Activated CD4-positive, alpha-beta T cell treated with anti-CD3 and anti-CD28 coated beads, Interleukin-2, amount 50 U/mL, for 16 hours (primary cell): Measurements from ENCODE around the gene ONECUT3.

Experiments
- DNase-seq: peaks from one replicate; pipeline ENCODE4 v3.0.0-alpha.2; 2020

Gene ONECUT3

GRCh38 chr19:1817553-1818179, 64.4 kb downstream of the ONECUT3 start:
- no peak for DNase-seq

DNA sequence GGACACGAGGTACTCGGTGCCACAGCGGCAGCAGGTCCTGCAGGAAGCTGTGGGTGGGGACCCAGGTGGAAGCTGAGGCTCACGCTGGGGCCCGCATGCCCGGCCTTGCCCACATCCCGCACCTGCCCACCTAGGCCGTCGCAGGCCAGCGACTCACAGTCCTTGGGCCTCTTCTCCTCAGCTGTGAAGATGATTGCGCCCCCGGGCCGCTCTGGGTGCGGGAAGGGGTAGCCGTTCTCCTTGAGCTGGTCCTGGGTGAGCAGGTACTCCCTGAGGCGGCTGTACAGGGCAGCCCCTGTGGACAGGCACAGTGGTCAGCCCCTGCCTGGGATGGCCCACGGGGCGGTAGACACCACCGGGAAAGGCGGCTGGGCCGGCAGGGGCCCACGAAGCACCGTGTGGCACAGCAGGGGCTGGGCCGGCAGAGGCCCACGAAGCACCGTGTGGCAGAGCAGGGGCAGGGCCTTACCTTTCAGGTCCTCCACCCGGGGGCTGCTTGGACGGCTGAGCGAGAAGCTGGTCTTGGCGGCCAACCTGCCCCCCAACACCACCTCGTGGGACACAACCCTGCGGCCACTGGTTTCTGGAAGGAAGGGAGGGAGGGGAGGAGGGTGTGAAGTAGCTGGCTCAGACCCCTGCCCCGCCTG, 65.4 kb downstream of the ONECUT3 start:
- no peak for DNase-seq

DNA sequence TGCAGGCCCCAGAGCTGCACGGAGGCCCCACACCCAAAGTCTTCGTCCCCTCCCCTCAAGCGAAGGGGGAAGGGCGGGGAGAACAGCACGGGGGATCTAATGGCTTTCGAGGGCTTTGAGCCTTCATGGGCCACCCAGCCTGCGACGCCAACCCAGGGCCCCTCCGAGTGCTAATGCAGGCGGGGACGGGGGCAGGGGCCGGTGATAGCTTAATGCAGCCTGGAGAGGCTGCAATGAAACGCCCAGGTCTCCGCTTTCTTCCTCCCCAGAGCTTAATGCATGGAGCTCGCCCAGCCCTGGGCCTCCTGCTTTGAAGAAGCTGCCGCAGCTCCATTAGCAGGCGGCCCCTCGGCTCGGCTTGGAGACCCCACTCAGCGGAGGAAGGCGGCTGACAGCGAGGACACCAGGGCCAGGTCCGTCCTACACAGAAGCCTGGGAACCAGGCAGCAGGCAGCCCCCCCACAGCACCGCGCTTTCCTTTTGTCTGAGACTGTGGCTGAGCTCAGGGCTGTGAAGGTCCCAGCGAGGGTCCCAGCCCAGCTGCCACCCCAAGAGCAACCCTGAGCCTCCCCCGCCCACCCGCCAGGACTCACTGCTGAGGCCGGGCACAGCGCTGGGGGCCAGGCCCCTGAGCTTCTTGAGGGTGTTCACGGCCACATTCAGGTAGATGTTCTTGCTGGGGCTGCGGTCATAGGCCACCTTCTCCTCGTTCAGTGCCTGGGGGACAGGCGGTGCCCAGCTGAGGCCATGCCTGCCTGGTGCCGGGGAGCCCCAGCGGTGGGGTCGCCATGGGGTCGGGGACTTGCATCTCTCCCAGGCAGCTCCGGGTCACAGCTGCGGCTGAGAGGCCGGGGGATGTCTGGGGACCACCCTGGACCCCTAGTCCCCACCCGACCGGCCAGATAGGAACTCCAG, 66.3 kb downstream of the ONECUT3 start:
- no peak for DNase-seq

DNA sequence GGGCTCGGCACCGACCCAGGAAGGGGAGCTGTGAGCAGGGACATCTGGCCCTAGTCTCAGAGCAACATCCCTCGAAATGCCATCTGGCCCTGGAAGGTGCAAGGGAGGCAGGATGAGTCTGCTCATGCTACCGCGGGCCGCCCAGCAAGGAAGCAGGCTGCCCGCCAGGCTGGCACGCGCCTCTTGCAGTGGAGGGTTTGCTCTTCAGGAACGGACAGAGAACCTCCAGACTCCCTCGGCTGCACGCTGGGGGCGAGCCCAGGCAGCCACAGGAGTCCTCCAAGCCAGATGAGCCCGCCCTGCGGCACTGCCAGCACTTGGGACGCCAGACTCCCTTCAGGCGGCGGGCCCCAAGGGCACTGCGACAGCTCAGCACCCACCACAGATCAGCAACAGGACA, 68.9 kb downstream of the ONECUT3 start:
- DNase-seq: no peak

GRCh38 chr19:1823020-1823419, 69.7 kb downstream of the ONECUT3 start:
- no peak for DNase-seq

DNA sequence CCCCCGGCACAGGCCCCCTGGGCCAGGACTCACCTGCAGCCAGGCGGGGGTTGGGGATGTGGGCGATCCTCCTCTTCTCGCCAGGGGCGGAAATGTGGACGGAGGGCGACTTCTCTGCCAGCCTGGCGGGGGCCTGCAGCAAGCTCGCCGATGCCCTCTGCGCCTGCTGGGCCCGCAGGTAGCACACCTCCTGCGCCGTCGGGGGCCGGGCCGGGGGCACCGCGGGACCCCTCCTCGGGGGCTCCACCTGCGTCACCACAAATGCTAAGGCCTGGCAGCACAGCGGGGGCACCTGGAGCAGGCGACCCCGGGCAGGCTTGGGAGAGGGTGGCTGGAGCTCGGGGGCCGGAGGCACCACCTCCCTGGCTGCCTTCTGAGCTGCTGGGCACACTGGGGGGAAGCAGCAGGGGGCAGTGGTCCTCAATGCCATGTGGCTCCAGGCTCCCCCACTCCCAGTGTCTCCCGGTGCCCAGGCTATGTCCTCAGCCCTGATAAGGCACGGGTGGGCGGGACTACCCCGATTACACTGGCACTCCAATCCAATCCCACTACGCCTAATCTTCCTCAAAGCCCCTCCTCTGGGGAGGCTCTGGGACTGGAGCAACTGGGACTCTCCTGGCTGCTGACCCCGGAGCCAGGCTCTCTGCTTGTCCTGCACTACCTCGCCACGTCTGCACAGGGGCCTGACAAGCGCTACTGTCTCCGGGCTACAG, 70.4 kb downstream of the ONECUT3 start:
- no peak for DNase-seq

GRCh38 chr19:1824252-1824622, 70.9 kb downstream of the ONECUT3 start:
- no peak for DNase-seq

GRCh38 chr19:1825909-1826556, 72.7 kb downstream of the ONECUT3 start:
- peak; percentile 77 for DNase-seq

DNA sequence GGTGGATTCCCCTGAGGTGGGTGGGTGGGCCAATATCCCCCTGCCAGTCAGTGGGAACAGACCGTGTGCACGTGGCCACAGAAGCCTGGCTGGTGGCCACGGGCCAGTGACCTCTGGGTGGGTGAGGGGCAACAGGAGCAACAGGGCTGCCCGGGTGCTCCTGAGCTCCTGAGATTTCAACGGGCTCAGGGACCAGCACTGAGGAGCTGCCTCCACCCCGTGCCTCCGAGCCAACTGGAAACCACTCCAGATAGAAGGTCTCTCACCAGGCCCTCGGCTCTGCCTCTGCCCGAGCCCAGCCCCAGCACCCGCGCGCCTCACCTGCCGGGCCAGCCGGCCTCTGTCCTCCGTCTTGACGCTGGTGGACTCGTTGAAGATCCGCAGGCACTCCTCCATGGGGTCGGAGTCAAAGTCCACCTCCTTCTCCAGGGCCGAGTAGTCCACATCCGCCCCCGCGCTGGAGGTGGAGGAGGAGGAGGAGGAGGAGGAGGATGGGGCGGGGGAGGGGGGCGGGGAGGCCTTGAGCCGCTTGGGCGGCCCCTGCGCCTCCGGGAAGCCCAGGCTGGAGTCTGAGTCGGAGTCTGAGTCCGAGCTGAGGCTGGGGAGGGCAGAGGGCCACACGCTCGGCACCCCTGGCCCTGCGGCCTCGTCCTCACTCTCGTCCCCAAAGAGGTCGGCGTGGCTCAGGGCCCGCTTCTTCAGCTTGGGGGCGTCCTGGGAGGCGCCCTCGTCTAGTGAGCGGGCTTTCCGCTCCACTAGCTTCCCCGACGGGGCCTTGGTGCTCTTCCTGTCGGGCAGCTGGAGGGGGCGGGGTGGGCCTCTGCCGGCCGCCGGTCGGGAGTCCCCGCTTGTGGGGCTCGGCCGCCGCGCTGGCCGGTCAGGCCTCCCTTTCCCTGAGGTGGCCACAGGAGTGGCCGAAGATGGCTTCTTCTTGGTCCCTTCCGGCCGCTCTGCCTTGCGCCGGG, 73.5 kb downstream of the ONECUT3 start:
- DNase-seq: no peak

GRCh38 chr19:1827566-1828278, 74.4 kb downstream of the ONECUT3 start:
- DNase-seq: no peak

DNA sequence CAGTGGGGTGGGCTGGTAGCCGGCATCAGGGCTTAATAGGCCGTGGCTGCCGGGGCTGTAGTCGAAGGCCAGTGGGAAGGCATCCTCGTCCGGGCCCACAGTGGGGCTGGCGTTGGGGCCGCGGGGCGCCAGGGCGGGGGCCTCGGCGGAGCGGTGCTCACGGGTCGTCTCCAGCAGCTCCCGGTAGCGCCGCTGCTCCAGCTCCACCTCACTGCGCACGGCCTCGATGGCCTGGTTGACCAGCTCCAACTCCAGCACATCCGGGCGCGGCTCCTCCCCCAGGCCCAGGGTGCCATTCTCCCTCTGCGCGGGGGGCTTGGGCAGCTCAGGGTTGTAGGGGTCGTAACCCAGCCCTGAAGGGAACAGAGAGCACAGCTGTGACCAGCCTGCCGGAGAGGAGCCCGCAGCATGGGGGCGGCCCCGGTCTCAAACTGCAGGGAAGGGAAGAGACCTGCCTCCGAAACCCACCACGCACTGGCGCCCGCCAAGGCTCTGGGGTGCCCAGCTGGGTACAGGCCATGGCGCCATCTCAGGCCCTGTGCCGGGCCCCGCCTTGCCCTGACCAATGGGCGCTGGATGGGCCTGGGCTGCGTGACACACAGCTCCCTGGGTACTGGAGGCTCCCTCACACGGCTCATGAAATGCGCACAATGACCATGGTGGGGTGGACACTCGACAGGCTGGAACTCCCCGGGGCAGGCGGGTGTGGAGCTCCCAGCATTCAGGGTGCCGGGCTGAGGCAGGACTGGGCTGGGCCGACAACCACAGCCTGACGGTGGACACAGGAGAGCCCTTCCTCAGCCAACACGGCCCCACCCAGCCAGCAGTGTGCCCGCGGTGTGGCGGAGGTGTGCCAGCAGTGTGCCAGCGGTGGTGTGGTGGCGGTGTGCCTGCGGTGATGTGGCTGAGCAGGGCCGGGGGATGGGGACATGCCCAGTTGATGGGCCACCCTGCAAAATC, 75.3 kb downstream of the ONECUT3 start:
- no peak for DNase-seq

GRCh38 chr19:1829958-1830357, 76.7 kb downstream of the ONECUT3 start:
- DNase-seq: no peak

DNA sequence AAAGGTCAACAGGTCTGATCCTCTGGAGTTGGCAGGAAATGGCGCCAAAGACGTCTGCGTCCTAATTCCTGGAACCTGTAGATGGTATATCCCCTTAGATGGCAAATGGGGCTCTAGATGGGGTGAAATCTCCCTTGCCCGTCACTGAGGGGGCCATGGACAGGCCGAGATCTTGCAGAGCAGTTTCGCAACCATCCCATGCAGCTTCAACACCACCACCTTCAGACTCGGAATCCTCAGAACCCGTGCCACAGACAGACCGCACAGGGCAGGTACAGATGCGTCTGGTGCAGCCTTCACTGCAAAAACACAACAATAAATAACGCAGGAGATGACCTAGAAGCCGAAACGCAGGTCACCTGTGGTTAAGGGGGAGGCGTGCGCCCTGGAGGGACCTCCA, 77.3 kb downstream of the ONECUT3 start:
- DNase-seq: no peak
